Measurements from ENCODE around the gene RGS17.
"Not testable (repeated sequence)": the region's sequence is repeated elsewhere in the genome, so short reads cannot be mapped to it uniquely, and the experiment has no call there.

The RGS17 gene

GRCh38 chr6:153125032-153125431 lies 6.0 kb downstream of the RGS17 start:
- no peak for DNase-seq (ENCODE audit: low spot score)

GRCh38 chr6:153123801-153124200 lies 7.3 kb downstream of the RGS17 start:
- DNase-seq (ENCODE audit: low spot score) = no peak

GRCh38 chr6:153121311-153121710 lies 9.8 kb downstream of the RGS17 start:
- no peak for DNase-seq (ENCODE audit: low spot score)

- no peak for DNase-seq (ENCODE audit: low spot score)
Measured at GRCh38 chr6:153117986-153118879, 12.8 kb downstream of the RGS17 start.

- DNase-seq (ENCODE audit: low spot score) = not testable (repeated sequence)
Measured at GRCh38 chr6:153111082-153111481, 20.0 kb downstream of the RGS17 start.

GRCh38 chr6:153110612-153111011 lies 20.5 kb downstream of the RGS17 start:
- not testable (repeated sequence) for DNase-seq (ENCODE audit: low spot score)

- DNase-seq (ENCODE audit: low spot score) = no peak
Measured at GRCh38 chr6:153108315-153108714, 22.8 kb downstream of the RGS17 start.

- no peak for DNase-seq (ENCODE audit: low spot score)
Measured at GRCh38 chr6:153106021-153106420, 25.1 kb downstream of the RGS17 start.

GRCh38 chr6:153104220-153104619 lies 26.9 kb downstream of the RGS17 start:
- DNase-seq (ENCODE audit: low spot score) = no peak

GRCh38 chr6:153103319-153103655 lies 27.8 kb downstream of the RGS17 start:
- no peak for DNase-seq (ENCODE audit: low spot score)

GRCh38 chr6:153102605-153103318 lies 28.3 kb downstream of the RGS17 start:
- DNase-seq (ENCODE audit: low spot score) = no peak

GRCh38 chr6:153101461-153101860 lies 29.6 kb downstream of the RGS17 start:
- DNase-seq (ENCODE audit: low spot score) = no peak

- no peak for DNase-seq (ENCODE audit: low spot score)
Measured at GRCh38 chr6:153099636-153100035, 31.4 kb downstream of the RGS17 start.

- no peak for DNase-seq (ENCODE audit: low spot score)
Measured at GRCh38 chr6:153096792-153097191, 34.3 kb downstream of the RGS17 start.

GRCh38 chr6:153096031-153096430 lies 35.1 kb downstream of the RGS17 start:
- no peak for DNase-seq (ENCODE audit: low spot score)

- no peak for DNase-seq (ENCODE audit: low spot score)
Measured at GRCh38 chr6:153092082-153093013, 38.7 kb downstream of the RGS17 start.

GRCh38 chr6:153090241-153090930 lies 40.7 kb downstream of the RGS17 start:
- DNase-seq (ENCODE audit: low spot score) = no peak

GRCh38 chr6:153088796-153089195 lies 42.3 kb downstream of the RGS17 start:
- DNase-seq (ENCODE audit: low spot score) = no peak

- DNase-seq (ENCODE audit: low spot score) = no peak
Measured at GRCh38 chr6:153087436-153087835, 43.6 kb downstream of the RGS17 start.

GRCh38 chr6:153086225-153086990 lies 44.7 kb downstream of the RGS17 start:
- no peak for DNase-seq (ENCODE audit: low spot score)

GRCh38 chr6:153085239-153085638 lies 45.8 kb downstream of the RGS17 start:
- no peak for DNase-seq (ENCODE audit: low spot score)
